Prostate gland (tissue), 2 donors: ENCODE measurements around the gene TH. TPM values are rescaled to one million over a fixed set of nuclear protein-coding genes. Genes with fewer than 3 reads are reported as not detected.
"Not testable (repeated sequence)": the region's sequence is repeated elsewhere in the genome, so short reads cannot be mapped to it uniquely, and the experiment has no call there.

ENCODE experiments used
- DNase-seq: peaks from one replicate; pipeline ENCODE4 v3.0.0-alpha.2; 2019; ENCODE audit warnings: low spot score
- H3K27ac ChIP-seq, 2 donors: fragments of 200-600 bp; sonication (generic); 2 replicates each; pipeline ENCODE4 v1.5.1; 2017 to 2019
- H3K27me3 ChIP-seq: fragments of 200-600 bp; sonication (generic); replicated peaks from 2 replicates; pipeline ENCODE4 v1.5.1; 2019; ENCODE audit not compliant: insufficient read depth
- H3K36me3 ChIP-seq, 2 donors: fragments of 200-600 bp; sonication (generic); 1 replicate in 1 of 2; 2 replicates in 1 of 2; pipeline versions ENCODE4 v1.5.1 to v1.8.1; 2017 to 2019
- H3K4me1 ChIP-seq: fragments of 200-600 bp; sonication (generic); replicated peaks from 2 replicates; pipeline ENCODE4 v1.5.1; 2019
- H3K4me3 ChIP-seq, 2 donors: fragments of 200-600 bp; sonication (generic); 2 replicates each; pipeline ENCODE4 v1.5.1; 2017 to 2019
- H3K9me3 ChIP-seq: fragments of 200-600 bp; sonication (generic); 2 replicates; pipeline ENCODE4 v1.5.1; 2017
- CTCF ChIP-seq, 4 experiments: fragments of 200-600 bp in 2 of 4; fragments of 450-650 bp in 2 of 4; sonication (generic) in 2 of 4; IDR thresholded peaks; 1 replicate in 3 of 4; 2 replicates in 1 of 4; pipeline ENCODE4 v1.5.1; 2016 to 2019; ENCODE audit warnings: antibody characterized with exemption in 4 of 4, mild to moderate bottlenecking in 2 of 4, moderate library complexity in 2 of 4
- POLR2A ChIP-seq: fragments of 450-650 bp; IDR thresholded peaks from one replicate; pipeline ENCODE4 v1.6.1; 2016; ENCODE audit warnings: antibody characterized with exemption, mild to moderate bottlenecking
- POLR2AphosphoS5 ChIP-seq: sonication (generic); formaldehyde crosslinking; IDR thresholded peaks from one replicate; pipeline ENCODE4 v1.6.1; 2017; ENCODE audit warnings: antibody characterized with exemption
- WGBS: methylation state at CpG from one replicate; pipeline ENCODE4 v1.1.5; 2018; 5-methylcytosine and 5-hydroxymethylcytosine counted together
- intact Hi-C: fragments of 100-400 bp; cut with DNase I; formaldehyde crosslinking; loops from one replicate; pipeline ENCODE4 v1.14.2; 2022
- total RNA-seq, 2 donors: library from RNA; depleted of rRNA; stranded (reverse); fragments of >200 nt; gene quantifications; one replicate each; pipeline ENCODE4 v1.1.0, GENCODE V29; 2016

The TH gene
- total RNA-seq, 2 donors from 2014 or later = 2.4 TPM; not detected in 1

- Histone ChIP-seq H3K9me3 (no peaks in the 10 kb centered on the region), H3K36me3 (no peaks in the 10 kb centered on the region), H3K27ac (no peak overlapping the region), H3K4me1 (no peaks in the 10 kb centered on the region), H3K27me3 (no peaks in the 10 kb centered on the region), H3K4me3 (no peak overlapping the region)
- no peak for DNase-seq
- 74% methylated on average over 8 of the region's 8 CpGs for WGBS
- intact Hi-C loops = no loop called here
- no peak for TF ChIP-seq POLR2AphosphoS5
- TF ChIP-seq CTCF (IDR thresholded peaks at IDR 0.05) = no peak
- no peak for TF ChIP-seq POLR2A
These were observed 44.0 kb downstream of the TH start for GRCh38 chr11:2127482-2128129.

- Histone ChIP-seq H3K36me3 (no peaks in the 10 kb centered on the region), H3K4me1 (no peaks in the 10 kb centered on the region), H3K9me3 (no peaks in the 10 kb centered on the region), H3K4me3 (no peak overlapping the region), H3K27ac (no peak overlapping the region), H3K27me3 (peaks cover 2% of the 10 kb centered on the region)
- DNase-seq = no peak
- no peak for TF ChIP-seq POLR2AphosphoS5
- no peak for TF ChIP-seq POLR2A
- TF ChIP-seq CTCF (IDR thresholded peaks at IDR 0.05) = no peak
- WGBS = 89% methylated on average over 2 of the region's 2 CpGs
- intact Hi-C loops = no loop called here
These were observed 45.0 kb downstream of the TH start for GRCh38 chr11:2126520-2127085.

- H3K27me3 ChIP-seq, H3K4me3 ChIP-seq, H3K4me1 ChIP-seq, H3K36me3 ChIP-seq, DNase-seq, H3K9me3 ChIP-seq, intact Hi-C loops, H3K27ac ChIP-seq: not testable (repeated sequence)
- 88% methylated on average over 10 of the region's 10 CpGs for WGBS
These were observed 46.7 kb downstream of the TH start for GRCh38 chr11:2124736-2125484.

GRCh38 chr11:2123628-2123960 lies 48.0 kb downstream of the TH start:
- peaks cover 5% of the 10 kb centered on the region for H3K27me3 ChIP-seq
- H3K9me3 ChIP-seq = no peaks in the 10 kb centered on the region
- DNase-seq = no peak
- H3K4me1 ChIP-seq = no peaks in the 10 kb centered on the region
- intact Hi-C loops = no loop called here
- 91% methylated on average over 7 of the region's 7 CpGs for WGBS
- H3K36me3 ChIP-seq = no peaks in the 10 kb centered on the region
- no peak overlapping the region for H3K27ac ChIP-seq
- no peak for TF ChIP-seq POLR2A
- TF ChIP-seq POLR2AphosphoS5 = no peak
- no peak for TF ChIP-seq CTCF (IDR thresholded peaks at IDR 0.05)
- H3K4me3 ChIP-seq = no peak overlapping the region

GRCh38 chr11:2122907-2123627 lies 48.5 kb downstream of the TH start:
- 67% methylated on average over 13 of the region's 13 CpGs for WGBS
- intact Hi-C loops = no loop called here
- DNase-seq = no peak
- TF ChIP-seq CTCF (IDR thresholded peaks at IDR 0.05) (no peak), POLR2A (no peak), POLR2AphosphoS5 (no peak)
- no peak overlapping the region for H3K4me3 ChIP-seq
- no peaks in the 10 kb centered on the region for H3K4me1 ChIP-seq
- H3K9me3 ChIP-seq = no peaks in the 10 kb centered on the region
- H3K27me3 ChIP-seq = peaks cover 5% of the 10 kb centered on the region
- no peaks in the 10 kb centered on the region for H3K36me3 ChIP-seq
- H3K27ac ChIP-seq = no peak overlapping the region
